SK-N-SH (cell line): Measurements from ENCODE around the gene AP4E1.

Experiments used
- EP300 ChIP-seq, 2 experiments: IDR thresholded peaks; 2 replicates each; pipeline versions ENCODE4 v1.4.0 to v1.6.1; 2012; ENCODE audit warnings: borderline replicate concordance in 1 of 2, low read depth in 1 of 2, low read length in 1 of 2
- POLR2AphosphoS5 ChIP-seq: IDR thresholded peaks from 2 replicates; pipeline ENCODE4 v1.6.1; 2012; ENCODE audit warnings: low read depth, low read length
- RAD21 ChIP-seq: IDR thresholded peaks from 2 replicates; pipeline ENCODE4 v1.6.1; 2012; ENCODE audit warnings: mild to moderate bottlenecking, low read length
- TAF1 ChIP-seq: IDR thresholded peaks from 2 replicates; pipeline ENCODE4 v1.6.1; 2012; ENCODE audit warnings: low read depth, mild to moderate bottlenecking, low read length, moderate library complexity, borderline replicate concordance
- TF ChIP-seq, protein P1 (sequence below): fragments of 200-600 bp; sonication (generic); IDR thresholded peaks from 2 replicates; pipeline ENCODE4 v1.6.1; 2017; ENCODE audit warnings: antibody characterized with exemption, mild to moderate bottlenecking, moderate library complexity
- TF ChIP-seq, protein P2 (sequence below): IDR thresholded peaks from 2 replicates; pipeline ENCODE4 v1.4.0; 2012; ENCODE audit warnings: low read depth, borderline replicate concordance

DNA sequence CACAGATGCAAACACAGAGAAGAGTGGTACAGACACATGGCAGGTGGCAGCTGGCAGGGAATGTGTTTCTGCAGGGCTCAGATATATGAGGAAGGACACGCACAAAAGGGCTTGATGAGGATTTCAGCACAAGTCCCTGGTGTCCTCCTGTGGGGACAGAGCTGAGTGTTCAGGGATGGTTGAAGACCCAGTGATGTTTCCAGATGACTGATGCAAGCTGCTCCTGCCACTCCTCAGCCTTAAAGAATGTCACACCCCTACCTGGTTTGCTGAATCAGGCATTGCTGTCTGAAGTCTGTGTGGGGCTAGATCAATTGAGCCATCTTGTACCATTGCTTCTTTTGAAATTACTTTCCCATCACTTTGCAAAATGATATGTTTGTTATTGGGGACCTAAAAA, 146.1 kb downstream of the AP4E1 start:
- TF ChIP-seq POLR2AphosphoS5, result no peak
- TF ChIP-seq, protein P1, sequence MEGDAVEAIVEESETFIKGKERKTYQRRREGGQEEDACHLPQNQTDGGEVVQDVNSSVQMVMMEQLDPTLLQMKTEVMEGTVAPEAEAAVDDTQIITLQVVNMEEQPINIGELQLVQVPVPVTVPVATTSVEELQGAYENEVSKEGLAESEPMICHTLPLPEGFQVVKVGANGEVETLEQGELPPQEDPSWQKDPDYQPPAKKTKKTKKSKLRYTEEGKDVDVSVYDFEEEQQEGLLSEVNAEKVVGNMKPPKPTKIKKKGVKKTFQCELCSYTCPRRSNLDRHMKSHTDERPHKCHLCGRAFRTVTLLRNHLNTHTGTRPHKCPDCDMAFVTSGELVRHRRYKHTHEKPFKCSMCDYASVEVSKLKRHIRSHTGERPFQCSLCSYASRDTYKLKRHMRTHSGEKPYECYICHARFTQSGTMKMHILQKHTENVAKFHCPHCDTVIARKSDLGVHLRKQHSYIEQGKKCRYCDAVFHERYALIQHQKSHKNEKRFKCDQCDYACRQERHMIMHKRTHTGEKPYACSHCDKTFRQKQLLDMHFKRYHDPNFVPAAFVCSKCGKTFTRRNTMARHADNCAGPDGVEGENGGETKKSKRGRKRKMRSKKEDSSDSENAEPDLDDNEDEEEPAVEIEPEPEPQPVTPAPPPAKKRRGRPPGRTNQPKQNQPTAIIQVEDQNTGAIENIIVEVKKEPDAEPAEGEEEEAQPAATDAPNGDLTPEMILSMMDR, result no peak
- TF ChIP-seq, protein P2, sequence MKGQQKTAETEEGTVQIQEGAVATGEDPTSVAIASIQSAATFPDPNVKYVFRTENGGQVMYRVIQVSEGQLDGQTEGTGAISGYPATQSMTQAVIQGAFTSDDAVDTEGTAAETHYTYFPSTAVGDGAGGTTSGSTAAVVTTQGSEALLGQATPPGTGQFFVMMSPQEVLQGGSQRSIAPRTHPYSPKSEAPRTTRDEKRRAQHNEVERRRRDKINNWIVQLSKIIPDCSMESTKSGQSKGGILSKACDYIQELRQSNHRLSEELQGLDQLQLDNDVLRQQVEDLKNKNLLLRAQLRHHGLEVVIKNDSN, result no peak
- no peak for TF ChIP-seq TAF1
- no peak for TF ChIP-seq EP300 (IDR thresholded peaks at IDR 0.05; ENCODE audit: borderline replicate concordance in 1 of 2, low read depth in 1 of 2, low read length in 1 of 2)
- no peak for TF ChIP-seq RAD21
